RWPE2 (cell line): ENCODE results near the gene MROH2B.

Experiments used
- ATAC-seq: fragments of 200-7000 bp; cut with Tn5 transposase; 3 replicates; pipeline ENCODE4 v1.9.1; 2021; ENCODE audit warnings: low read depth
- DNase-seq: peaks from one replicate; pipeline ENCODE4 v3.0.0-alpha.2; 2020; ENCODE audit warnings: low spot score
- H3K27ac ChIP-seq: fragments of 450-650 bp; 2 replicates; pipeline ENCODE4 v1.5.1; 2017; ENCODE audit warnings: mild to moderate bottlenecking; ENCODE audit not compliant: poor library complexity, severe bottlenecking
- H3K27me3 ChIP-seq: fragments of 250-450 bp; sonication (Bioruptor Pico); 2 replicates; pipeline ENCODE4 v1.5.1; 2021; ENCODE audit warnings: mild to moderate bottlenecking, moderate library complexity; ENCODE audit not compliant: insufficient read depth, poor library complexity, severe bottlenecking
- H3K36me3 ChIP-seq: fragments of 250-450 bp; sonication (Bioruptor Pico); 2 replicates; pipeline ENCODE4 v1.5.1; 2020; ENCODE audit warnings: low read depth, mild to moderate bottlenecking, moderate library complexity
- H3K4me1 ChIP-seq: fragments of 250-450 bp; sonication (Bioruptor Pico); 2 replicates; pipeline ENCODE4 v1.5.1; 2021; ENCODE audit warnings: mild to moderate bottlenecking, moderate library complexity; ENCODE audit not compliant: insufficient read depth, poor library complexity, severe bottlenecking
- H3K4me3 ChIP-seq: fragments of 250-450 bp; sonication (Bioruptor Pico); 2 replicates; pipeline ENCODE4 v1.5.1; 2021; ENCODE audit warnings: mild to moderate bottlenecking, moderate library complexity; ENCODE audit not compliant: severe bottlenecking
- H3K9me3 ChIP-seq: fragments of 250-450 bp; sonication (Bioruptor Pico); 2 replicates; pipeline ENCODE4 v1.5.1; 2021; ENCODE audit warnings: mild to moderate bottlenecking, moderate library complexity; ENCODE audit not compliant: severe bottlenecking
- TF ChIP-seq, protein P1 (sequence below): fragments of 450-650 bp; IDR thresholded peaks from one replicate; pipeline ENCODE4 v1.5.1; 2017; ENCODE audit warnings: mild to moderate bottlenecking, moderate library complexity; ENCODE audit not compliant: poor library complexity, severe bottlenecking

MROH2B gene

DNA sequence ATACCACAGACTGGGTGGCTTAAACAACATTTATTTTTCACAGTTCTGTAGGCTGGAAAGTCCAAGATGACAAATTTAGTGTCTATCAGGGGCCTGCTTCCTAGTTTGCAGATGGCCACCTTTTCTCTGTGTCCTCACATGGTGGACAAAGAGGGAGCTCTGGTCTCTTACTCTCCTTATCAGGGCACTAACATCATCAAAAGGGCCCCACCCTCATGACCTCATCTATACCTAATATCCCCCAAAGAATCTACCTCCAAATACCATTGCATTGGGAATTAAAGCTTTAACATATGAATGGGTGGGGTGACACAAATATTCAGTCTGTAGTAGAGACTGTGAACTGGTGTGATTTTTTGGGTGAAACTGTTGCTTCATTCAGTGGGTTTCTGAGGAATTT, 83.8 kb downstream of the MROH2B start:
- H3K4me3 ChIP-seq = no peak overlapping the region
- no peaks in the 10 kb centered on the region for H3K36me3 ChIP-seq
- no peak for DNase-seq
- no peak overlapping the region for H3K27ac ChIP-seq
- ATAC-seq = no peak
- peaks cover 23% of the 10 kb centered on the region for H3K4me1 ChIP-seq
- no peaks in the 10 kb centered on the region for H3K9me3 ChIP-seq
- TF ChIP-seq, protein P1, sequence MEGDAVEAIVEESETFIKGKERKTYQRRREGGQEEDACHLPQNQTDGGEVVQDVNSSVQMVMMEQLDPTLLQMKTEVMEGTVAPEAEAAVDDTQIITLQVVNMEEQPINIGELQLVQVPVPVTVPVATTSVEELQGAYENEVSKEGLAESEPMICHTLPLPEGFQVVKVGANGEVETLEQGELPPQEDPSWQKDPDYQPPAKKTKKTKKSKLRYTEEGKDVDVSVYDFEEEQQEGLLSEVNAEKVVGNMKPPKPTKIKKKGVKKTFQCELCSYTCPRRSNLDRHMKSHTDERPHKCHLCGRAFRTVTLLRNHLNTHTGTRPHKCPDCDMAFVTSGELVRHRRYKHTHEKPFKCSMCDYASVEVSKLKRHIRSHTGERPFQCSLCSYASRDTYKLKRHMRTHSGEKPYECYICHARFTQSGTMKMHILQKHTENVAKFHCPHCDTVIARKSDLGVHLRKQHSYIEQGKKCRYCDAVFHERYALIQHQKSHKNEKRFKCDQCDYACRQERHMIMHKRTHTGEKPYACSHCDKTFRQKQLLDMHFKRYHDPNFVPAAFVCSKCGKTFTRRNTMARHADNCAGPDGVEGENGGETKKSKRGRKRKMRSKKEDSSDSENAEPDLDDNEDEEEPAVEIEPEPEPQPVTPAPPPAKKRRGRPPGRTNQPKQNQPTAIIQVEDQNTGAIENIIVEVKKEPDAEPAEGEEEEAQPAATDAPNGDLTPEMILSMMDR = no peak
- no peaks in the 10 kb centered on the region for H3K27me3 ChIP-seq

- H3K36me3 ChIP-seq = no peaks in the 10 kb centered on the region
Measured at GRCh38 chr5:40986666-40987065, 84.5 kb downstream of the MROH2B start.

GRCh38 chr5:40985501-40985900, 85.6 kb downstream of the MROH2B start:
- no peak overlapping the region for H3K27ac ChIP-seq

More at GRCh38 chr5:40986666-40987065, 84.5 kb downstream of the MROH2B start:
- no peaks in the 10 kb centered on the region for H3K27me3 ChIP-seq
- ATAC-seq (no peak), DNase-seq (no peak)
- H3K4me1 ChIP-seq = peaks cover 23% of the 10 kb centered on the region
- TF ChIP-seq, protein P1 = no peak
- no peak overlapping the region for H3K27ac ChIP-seq
- no peaks in the 10 kb centered on the region for H3K9me3 ChIP-seq
- H3K4me3 ChIP-seq = no peak overlapping the region

DNA sequence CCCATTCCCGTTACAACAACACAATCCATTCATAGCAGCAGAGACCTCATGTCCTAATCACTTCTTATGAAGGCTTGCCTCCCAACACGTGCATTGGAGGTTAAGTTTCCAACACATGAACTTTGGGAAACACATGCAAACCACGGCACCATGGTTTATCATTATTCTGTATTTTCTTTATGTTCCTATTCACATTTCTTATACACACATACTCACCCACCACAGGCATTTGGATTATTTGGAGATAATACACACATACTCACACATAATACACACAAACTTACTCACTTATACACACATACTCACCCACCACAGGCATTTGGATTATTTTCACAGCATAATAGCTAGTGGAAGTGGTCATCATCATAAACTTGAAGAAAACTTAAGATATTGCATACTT, 86.3 kb downstream of the MROH2B start:
- peak overlapping the region; percentile 47 for H3K27ac ChIP-seq
- H3K27me3 ChIP-seq = no peaks in the 10 kb centered on the region
- no peaks in the 10 kb centered on the region for H3K9me3 ChIP-seq
- H3K36me3 ChIP-seq = no peaks in the 10 kb centered on the region
- peaks cover 23% of the 10 kb centered on the region for H3K4me1 ChIP-seq
- ATAC-seq (peak; percentile 63), DNase-seq (no peak)
- no peak overlapping the region for H3K4me3 ChIP-seq
- TF ChIP-seq, protein P1 = no peak

More at GRCh38 chr5:40985501-40985900, 85.6 kb downstream of the MROH2B start:
- Histone ChIP-seq H3K4me1 (peaks cover 23% of the 10 kb centered on the region), H3K4me3 (no peak overlapping the region), H3K27me3 (no peaks in the 10 kb centered on the region), H3K9me3 (no peaks in the 10 kb centered on the region), H3K36me3 (no peaks in the 10 kb centered on the region)
- no peak for DNase-seq
- ATAC-seq = no peak
- TF ChIP-seq, protein P1 = no peak

DNA sequence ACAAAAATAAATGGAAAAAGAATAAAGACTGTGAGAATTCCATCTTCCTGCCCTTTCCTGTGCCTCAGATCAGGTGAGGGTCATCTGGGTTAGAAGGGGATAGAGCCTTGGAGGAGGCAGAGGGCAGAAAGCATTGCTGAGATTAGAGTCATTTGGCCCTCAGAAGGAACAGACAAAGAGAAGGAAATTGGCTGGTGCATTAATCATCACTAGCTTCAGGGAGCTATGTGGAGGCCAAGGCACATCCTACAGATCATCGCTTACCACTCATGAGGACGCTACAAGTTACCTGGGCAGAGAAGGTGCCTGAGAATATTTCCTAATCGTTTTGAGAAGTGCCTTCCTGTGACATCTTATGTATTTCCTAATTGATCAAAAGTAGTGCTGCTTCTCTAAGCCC, 87.4 kb downstream of the MROH2B start:
- H3K27ac ChIP-seq = peak overlapping the region; percentile 47
- no peak overlapping the region for H3K4me3 ChIP-seq
- DNase-seq = no peak
- H3K36me3 ChIP-seq = no peaks in the 10 kb centered on the region
- H3K9me3 ChIP-seq = no peaks in the 10 kb centered on the region
- ATAC-seq = peak; percentile 90
- peaks cover 16% of the 10 kb centered on the region for H3K4me1 ChIP-seq
- H3K27me3 ChIP-seq = no peaks in the 10 kb centered on the region
- TF ChIP-seq, protein P1 = no peak
